ENCODE results near the gene YY1.
A peak's percentile ranks its signal among the peaks of the same experiment; 100 is the strongest.

The YY1 gene

DNA sequence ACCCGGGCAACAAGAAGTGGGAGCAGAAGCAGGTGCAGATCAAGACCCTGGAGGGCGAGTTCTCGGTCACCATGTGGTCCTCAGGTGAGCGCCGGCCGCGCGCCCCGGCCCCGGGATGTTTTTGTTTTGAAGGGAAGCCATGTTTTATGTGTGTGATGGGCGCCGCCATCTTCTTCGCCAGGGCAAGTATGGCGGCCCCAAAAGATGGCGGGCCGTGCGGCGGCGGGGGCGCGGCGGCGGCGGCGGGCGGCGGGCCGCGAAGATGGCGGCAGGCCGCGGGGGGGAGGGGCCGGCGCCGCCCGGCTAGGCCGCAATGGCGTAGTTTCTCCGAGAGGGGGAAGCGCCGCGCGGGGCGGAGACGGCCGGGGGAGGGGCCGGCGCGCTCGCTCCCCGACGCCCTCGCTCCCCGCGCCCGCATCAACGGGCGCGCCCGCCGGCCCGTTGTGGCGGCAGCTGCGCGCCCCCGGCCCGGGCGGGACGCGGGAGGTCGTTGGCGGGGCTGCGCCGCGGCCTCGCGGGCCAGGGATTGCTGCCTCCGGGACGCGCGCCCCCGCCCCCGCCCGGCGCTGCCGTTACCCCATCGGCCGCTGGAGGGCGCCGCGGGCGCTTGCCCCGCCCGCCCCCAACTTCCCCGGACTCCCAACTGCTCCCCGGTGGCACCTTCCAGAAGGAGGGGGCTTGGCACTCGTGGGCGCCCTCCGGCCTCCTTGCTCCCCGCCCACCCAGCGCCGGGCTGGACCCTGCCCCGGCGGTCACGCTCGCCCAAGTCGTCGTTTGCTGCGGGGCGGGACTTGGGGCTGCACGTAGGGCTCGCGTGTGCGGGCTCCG, 1.1 kb downstream of the YY1 start:
- peak overlapping the region; percentile 99 for H3K27ac ChIP-seq
- TF ChIP-seq ZFX (IDR thresholded peaks at IDR 0.05): no peak
- TF ChIP-seq, protein P1, sequence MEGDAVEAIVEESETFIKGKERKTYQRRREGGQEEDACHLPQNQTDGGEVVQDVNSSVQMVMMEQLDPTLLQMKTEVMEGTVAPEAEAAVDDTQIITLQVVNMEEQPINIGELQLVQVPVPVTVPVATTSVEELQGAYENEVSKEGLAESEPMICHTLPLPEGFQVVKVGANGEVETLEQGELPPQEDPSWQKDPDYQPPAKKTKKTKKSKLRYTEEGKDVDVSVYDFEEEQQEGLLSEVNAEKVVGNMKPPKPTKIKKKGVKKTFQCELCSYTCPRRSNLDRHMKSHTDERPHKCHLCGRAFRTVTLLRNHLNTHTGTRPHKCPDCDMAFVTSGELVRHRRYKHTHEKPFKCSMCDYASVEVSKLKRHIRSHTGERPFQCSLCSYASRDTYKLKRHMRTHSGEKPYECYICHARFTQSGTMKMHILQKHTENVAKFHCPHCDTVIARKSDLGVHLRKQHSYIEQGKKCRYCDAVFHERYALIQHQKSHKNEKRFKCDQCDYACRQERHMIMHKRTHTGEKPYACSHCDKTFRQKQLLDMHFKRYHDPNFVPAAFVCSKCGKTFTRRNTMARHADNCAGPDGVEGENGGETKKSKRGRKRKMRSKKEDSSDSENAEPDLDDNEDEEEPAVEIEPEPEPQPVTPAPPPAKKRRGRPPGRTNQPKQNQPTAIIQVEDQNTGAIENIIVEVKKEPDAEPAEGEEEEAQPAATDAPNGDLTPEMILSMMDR (conservative IDR thresholded peaks at IDR 0.05): peak; percentile 98

DNA sequence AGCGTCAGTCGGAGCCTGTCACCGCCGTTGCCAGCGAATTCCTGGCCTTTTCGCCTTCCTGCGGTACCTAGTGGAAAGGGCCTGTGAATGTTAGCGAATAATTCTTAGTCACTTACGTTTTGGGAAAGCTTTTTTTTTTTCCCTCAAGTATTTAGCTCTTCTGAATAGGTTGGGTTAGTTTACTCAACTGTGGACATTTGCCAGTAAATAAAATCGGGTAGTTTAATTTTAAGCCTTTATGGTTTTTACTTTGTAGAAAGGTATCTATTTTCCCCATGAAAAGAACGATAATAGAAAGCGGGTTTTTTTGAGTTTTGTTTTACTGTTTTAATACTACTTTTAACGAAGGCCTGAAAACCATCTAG, 1.7 kb downstream of the YY1 start:
- TF ChIP-seq ZFX (IDR thresholded peaks at IDR 0.05): no peak
- TF ChIP-seq, protein P1 (conservative IDR thresholded peaks at IDR 0.05): peak; percentile 49; the same call in 1 of the 2 replicates
- peak overlapping the region; percentile 99 for H3K27ac ChIP-seq

DNA sequence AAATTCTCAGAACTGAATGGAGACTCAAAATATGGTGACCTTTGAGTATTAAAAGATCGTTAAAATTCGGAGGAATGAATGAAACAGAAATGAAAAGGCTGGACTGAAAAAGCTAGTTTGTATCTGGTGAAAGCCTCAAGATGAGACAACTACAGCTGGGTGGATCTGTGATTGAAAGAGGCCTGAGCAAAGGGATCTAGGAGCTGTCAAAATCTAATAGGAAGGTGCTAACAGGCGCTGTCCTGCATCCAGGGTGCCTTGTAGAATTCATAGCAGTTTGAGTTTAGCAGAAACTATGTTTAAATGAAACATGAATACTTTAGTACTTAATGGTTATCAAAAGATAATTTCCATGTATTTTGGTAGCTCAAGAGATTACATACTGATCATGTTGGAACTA, 2.3 kb downstream of the YY1 start:
- peak overlapping the region; percentile 26 for H3K27ac ChIP-seq
- TF ChIP-seq, protein P1 (conservative IDR thresholded peaks at IDR 0.05): no peak
- TF ChIP-seq ZFX (IDR thresholded peaks at IDR 0.05): no peak

DNA sequence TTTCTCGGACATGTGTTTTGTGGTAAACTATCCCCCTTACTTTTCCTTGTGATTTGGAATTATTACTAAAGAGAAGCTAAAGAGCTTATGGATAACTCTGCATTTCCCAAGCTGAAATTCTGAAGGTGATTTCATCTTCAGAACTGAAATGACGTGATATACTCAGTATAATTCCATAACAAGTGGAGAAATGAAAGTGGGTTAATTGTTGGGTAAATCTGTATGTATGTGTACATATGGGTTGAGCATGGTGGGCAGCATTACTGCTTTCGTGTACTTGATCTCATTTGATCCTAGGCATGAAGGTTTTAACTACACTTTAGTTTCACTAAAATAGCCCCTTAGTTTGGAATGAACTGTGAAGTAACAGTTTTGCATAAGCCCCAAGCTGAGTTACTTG, 4.1 kb downstream of the YY1 start:
- TF ChIP-seq, protein P1 (conservative IDR thresholded peaks at IDR 0.05): no peak
- TF ChIP-seq ZFX (IDR thresholded peaks at IDR 0.05): no peak
- H3K27ac ChIP-seq: no peak overlapping the region

DNA sequence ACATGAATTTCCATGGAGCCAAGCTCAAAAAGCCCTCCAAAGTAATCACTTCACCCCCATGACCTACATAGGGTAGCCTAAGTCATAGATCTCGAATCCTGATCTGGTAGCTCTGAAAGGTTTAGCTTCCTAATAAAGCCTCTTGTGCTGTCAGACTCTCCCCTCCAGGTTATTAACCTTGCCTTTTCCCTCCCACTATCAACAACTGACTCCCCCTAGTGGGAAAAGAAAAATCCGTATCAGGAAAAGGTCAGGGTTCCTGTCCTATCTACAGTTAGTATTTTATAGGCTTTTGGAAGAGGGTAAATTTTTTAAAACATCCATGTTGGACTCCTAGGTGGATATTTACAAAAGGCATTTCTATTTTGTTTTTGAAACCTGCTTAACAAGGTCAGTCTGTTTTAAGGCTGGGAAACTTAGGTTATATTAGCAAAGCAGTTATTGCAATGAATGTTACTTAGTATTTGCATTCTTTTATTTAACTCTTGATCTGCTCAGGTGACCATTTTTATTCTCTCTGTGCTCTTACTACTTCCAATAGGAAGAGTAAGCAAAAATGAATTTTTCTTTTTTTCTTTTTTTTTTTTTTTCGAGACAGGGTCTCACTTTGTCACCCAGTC, 8.0 kb downstream of the YY1 start:
- TF ChIP-seq ZFX (IDR thresholded peaks at IDR 0.05): no peak
- TF ChIP-seq, protein P1 (conservative IDR thresholded peaks at IDR 0.05): peak; percentile 90
- peak overlapping the region; percentile 65 for H3K27ac ChIP-seq

DNA sequence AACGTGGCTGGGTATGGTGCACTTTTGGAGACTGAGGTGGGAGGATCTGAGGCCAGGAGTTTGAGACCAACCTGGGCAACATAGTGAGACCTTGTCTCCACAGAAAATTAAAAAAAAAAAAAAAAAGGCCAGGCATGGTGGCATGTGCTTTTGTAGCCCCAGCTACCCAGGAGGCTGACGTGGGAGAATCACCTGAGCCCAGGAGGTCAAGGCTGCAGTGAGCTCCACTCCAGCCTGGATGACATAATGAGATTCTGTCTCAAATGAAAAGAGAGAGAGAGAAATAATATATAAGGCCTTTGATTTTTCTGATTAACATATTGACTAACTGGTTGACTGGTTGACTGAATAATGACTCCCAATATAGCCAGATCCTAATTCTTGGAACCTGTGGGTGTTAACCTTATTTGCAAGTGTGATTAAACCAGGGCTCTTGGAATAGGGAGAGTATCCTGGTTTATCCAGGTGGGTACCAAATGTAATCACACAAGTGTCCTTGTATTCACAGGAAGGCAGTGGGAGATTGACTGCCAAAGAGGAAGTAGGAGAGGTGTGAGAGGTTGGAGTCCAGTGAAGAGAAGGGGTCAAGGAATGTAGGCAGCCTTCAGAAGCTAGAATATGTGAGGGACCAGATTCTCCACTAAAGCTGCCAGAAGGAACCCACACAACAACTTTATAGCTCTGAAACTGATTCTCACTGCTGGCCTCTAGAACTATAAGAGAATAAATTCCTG, 12.0 kb downstream of the YY1 start:
- no peak overlapping the region for H3K27ac ChIP-seq
- TF ChIP-seq, protein P1 (conservative IDR thresholded peaks at IDR 0.05): no peak
- TF ChIP-seq ZFX (IDR thresholded peaks at IDR 0.05): no peak

DNA sequence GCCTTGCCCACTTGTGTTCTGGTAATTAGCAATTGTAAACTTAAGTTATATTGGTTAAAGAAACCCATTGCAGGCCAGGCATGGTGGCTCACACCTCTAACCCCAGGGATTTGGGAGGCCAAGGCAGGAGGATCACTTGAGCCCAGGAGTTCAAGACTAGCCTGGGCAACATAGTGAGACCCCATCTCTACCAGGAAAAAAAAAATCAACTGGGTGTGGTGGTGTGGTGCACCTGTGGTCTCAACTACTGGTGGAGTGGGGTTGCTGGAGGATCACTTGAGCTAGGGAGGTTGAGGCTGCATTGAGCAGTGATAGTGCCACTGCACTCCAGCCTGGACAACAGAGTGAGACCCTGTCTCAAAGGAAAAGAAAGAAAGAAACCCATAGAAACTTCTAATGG, 13.7 kb downstream of the YY1 start:
- no peak overlapping the region for H3K27ac ChIP-seq
- TF ChIP-seq, protein P1 (conservative IDR thresholded peaks at IDR 0.05): no peak
- no peak for TF ChIP-seq ZFX (IDR thresholded peaks at IDR 0.05)

All from C4-2B (cell line).